Endothelial cell of umbilical vein (primary cell): ENCODE results near the gene ECPAS. TPM values are rescaled to one million over a fixed set of nuclear protein-coding genes. Genes with fewer than 3 reads are reported as not detected.

Experiments used
- BruUV-seq: library from RNA; stranded (reverse); fragments of 400-500 nt; replicated peaks from 2 replicates; lab custom pipeline; 2021; lab: Mats Ljungman, UMichigan
- CTCF ChIA-PET: fragments of 300-600, 350-600 bp; sonication (Branson Sonifier 250); formaldehyde crosslinking; loops from one replicate; lab custom pipeline; 2021; ENCODE audit warnings: antibody characterized with exemption, inconsistent platforms; lab: Charles Lee
- POLR2A ChIA-PET: fragments of 300-600, 350-600 bp; sonication (Branson Sonifier 250); formaldehyde crosslinking; loops from one replicate; lab custom pipeline; 2021; ENCODE audit warnings: antibody characterized with exemption, inconsistent platforms; lab: Charles Lee
- DNase-seq: peaks from one replicate; pipeline ENCODE4 v3.0.0-alpha.2; 2011; ENCODE audit warnings: low read depth, low spot score
- FAIRE-seq: peaks from 2 replicates; lab custom pipeline; 2011; peaks lifted over from hg19 to GRCh38; lab: Jason Lieb, UNC
- H2AFZ ChIP-seq: 2 replicates; pipeline ENCODE4 v1.6.0; 2012; ENCODE audit warnings: low read depth, low read length, control low read depth, inconsistent platforms
- H3K27ac ChIP-seq: 2 replicates; pipeline ENCODE4 v1.5.1; 2011; ENCODE audit warnings: low read depth, mild to moderate bottlenecking, control low read depth, low read length, moderate library complexity; ENCODE audit not compliant: insufficient read depth
- H3K27me3 ChIP-seq, 2 experiments: 2 replicates each; pipeline versions ENCODE4 v1.6.0 to v1.6.1; 2011; ENCODE audit warnings: low read length in 2 of 2, mixed read lengths in 1 of 2; ENCODE audit not compliant: control insufficient read depth in 2 of 2, insufficient read depth in 2 of 2
- H3K36me3 ChIP-seq, 2 experiments: 2 replicates in 1 of 2; 3 replicates in 1 of 2; pipeline ENCODE4 v1.5.1; 2011; ENCODE audit warnings: low read length in 2 of 2, mild to moderate bottlenecking in 1 of 2, moderate library complexity in 1 of 2; ENCODE audit not compliant: control insufficient read depth in 2 of 2, insufficient read depth in 2 of 2; ENCODE audit errors: extremely low read depth in 1 of 2
- H3K4me1 ChIP-seq: 3 replicates; pipeline ENCODE4 v1.5.1; 2011; ENCODE audit warnings: mild to moderate bottlenecking, low read length; ENCODE audit not compliant: control insufficient read depth, insufficient read depth; ENCODE audit errors: extremely low read depth
- H3K4me2 ChIP-seq: 2 replicates; pipeline ENCODE4 v1.6.1; 2011; ENCODE audit warnings: low read length, control low read depth, mixed read lengths; ENCODE audit not compliant: insufficient read depth
- H3K4me3 ChIP-seq, 3 experiments: fragments of 200-600 bp in 1 of 3; sonication (generic), shearing (Covaris generic) in 1 of 3; replicated peaks in 1 of 3; 2 replicates each; pipeline ENCODE4 v1.5.1; 2011 to 2016; ENCODE audit warnings: control low read depth in 3 of 3, low read length in 3 of 3, mild to moderate bottlenecking in 2 of 3, inconsistent platforms in 1 of 3, low read depth in 1 of 3, moderate library complexity in 1 of 3; ENCODE audit not compliant: insufficient read depth in 1 of 3
- H3K79me2 ChIP-seq: 2 replicates; pipeline ENCODE4 v1.6.0; 2012; ENCODE audit warnings: low read length, inconsistent platforms; ENCODE audit not compliant: control insufficient read depth, insufficient read depth
- H3K9ac ChIP-seq: replicated peaks from 2 replicates; pipeline ENCODE3; 2011; ENCODE audit warnings: low read length, control low read depth; ENCODE audit not compliant: insufficient read depth; ENCODE audit errors: extremely low read depth
- H3K9me1 ChIP-seq: replicated peaks from 3 replicates; pipeline ENCODE4 v1.6.0; 2011; ENCODE audit warnings: mild to moderate bottlenecking, low read length; ENCODE audit not compliant: control insufficient read depth, insufficient read depth; ENCODE audit errors: extremely low read depth
- H3K9me3 ChIP-seq: replicated peaks from 2 replicates; pipeline ENCODE4 v1.5.1; 2012; ENCODE audit warnings: low read length, inconsistent platforms; ENCODE audit not compliant: control insufficient read depth, insufficient read depth
- H4K20me1 ChIP-seq: replicated peaks from 2 replicates; pipeline ENCODE3; 2011; ENCODE audit warnings: mild to moderate bottlenecking, low read length; ENCODE audit not compliant: control insufficient read depth, insufficient read depth; ENCODE audit errors: extremely low read depth
- CTCF ChIP-seq, 2 donors: IDR thresholded peaks; 1 replicate in 1 of 2; 2 replicates in 1 of 2; pipeline ENCODE4 v1.5.1; 2011; ENCODE audit warnings: low read length in 2 of 2, mild to moderate bottlenecking in 2 of 2, moderate library complexity in 2 of 2, control low read depth in 1 of 2, inconsistent platforms in 1 of 2, low read depth in 1 of 2; ENCODE audit not compliant: insufficient read depth in 1 of 2; ENCODE audit errors: extremely low read depth in 1 of 2
- EZH2 ChIP-seq: IDR thresholded peaks from 2 replicates; pipeline ENCODE4 v1.6.1; 2012; ENCODE audit warnings: borderline replicate concordance, low read depth, mild to moderate bottlenecking, moderate library complexity, low read length, inconsistent platforms; ENCODE audit not compliant: severe bottlenecking
- FOS ChIP-seq: IDR thresholded peaks from 2 replicates; pipeline ENCODE4 v1.6.1; 2011; ENCODE audit warnings: mild to moderate bottlenecking, low read length, moderate library complexity, borderline replicate concordance; ENCODE audit not compliant: insufficient read depth
- GATA2 ChIP-seq: IDR thresholded peaks from 2 replicates; pipeline ENCODE4 v1.7.0; 2011; ENCODE audit warnings: low read depth, mild to moderate bottlenecking, moderate library complexity, mixed read lengths, low read length; ENCODE audit not compliant: insufficient read length, insufficient read depth
- JUN ChIP-seq: IDR thresholded peaks from 2 replicates; pipeline ENCODE4 v1.6.1; 2011; ENCODE audit warnings: borderline replicate concordance, low read depth; ENCODE audit not compliant: insufficient read length, insufficient read depth
- MAX ChIP-seq: IDR thresholded peaks from 2 replicates; pipeline ENCODE4 v1.6.1; 2011; ENCODE audit not compliant: insufficient read depth, insufficient read length
- MYC ChIP-seq: IDR thresholded peaks from one replicate; pipeline ENCODE4 v1.6.1; 2011; ENCODE audit warnings: mild to moderate bottlenecking, low read depth, low read length
- POLR2A ChIP-seq: IDR thresholded peaks from 2 replicates; pipeline ENCODE4 v1.6.1; 2012; ENCODE audit warnings: low read depth, mild to moderate bottlenecking, control low read depth, low read length
- POLR2AphosphoS5 ChIP-seq: IDR thresholded peaks from 2 replicates; pipeline ENCODE4 v1.6.1; 2012; ENCODE audit warnings: low read depth, mild to moderate bottlenecking, control low read depth, low read length, moderate library complexity; ENCODE audit not compliant: insufficient read depth
- dilution Hi-C: fragments of 300-500 bp; cut with MboI; formaldehyde crosslinking; loops from one replicate; pipeline ENCODE4 v1.15.0; 2019; ENCODE audit warnings: low sequenced_read_pairs; ENCODE audit not compliant: extremely low pct_ligation_motif_present
- intact Hi-C: fragments of 100-400 bp; cut with micrococcal nuclease; formaldehyde crosslinking; loops from one replicate; pipeline ENCODE4 v1.10.0; 2022
- polyA plus RNA-seq, 4 experiments: library from polyadenylated mRNA; depleted of rRNA in 3 of 4; stranded (reverse) in 3 of 4; unstranded in 1 of 4; fragments of >200 nt; gene quantifications; 2 replicates each; pipeline versions ENCODE4 v1.2.1 to v1.2.3, GENCODE V29; 2011 to 2012; ENCODE audit warnings: missing spikeins in 1 of 4
- total RNA-seq: library from RNA; stranded (reverse); gene quantifications from 2 replicates; pipeline ENCODE4 v1.2.3, GENCODE V29; 2021

Gene ECPAS
- total and polyA plus RNA-seq, 2 donors (not counting 3 experiments of a cell fraction or from before 2014, with no cell fraction given) = 17.9 to 89.3 TPM

- dilution Hi-C loops = no loop called here
- POLR2A ChIA-PET = no interaction called here
- no TSS peak for BruUV-seq
- no peaks in the 10 kb centered on the region for H3K27me3 ChIP-seq
- peaks cover 11% of the 10 kb centered on the region for H3K4me1 ChIP-seq
- no peaks in the 10 kb centered on the region for H3K9me1 ChIP-seq
- intact Hi-C loops = no loop called here
- FAIRE-seq (no peak), DNase-seq (no peak)
- H3K36me3 ChIP-seq = peaks cover 20% of the 10 kb centered on the region in 2 experiments
- no peak overlapping the region for H2AFZ ChIP-seq
- no peaks in the 10 kb centered on the region for H3K9me3 ChIP-seq
- CTCF ChIA-PET = no interaction called here
- no peak for TF ChIP-seq FOS
- no peak for TF ChIP-seq POLR2AphosphoS5
- no peak for TF ChIP-seq JUN
- TF ChIP-seq CTCF (IDR thresholded peaks at IDR 0.05; ENCODE audit: extremely low read depth in 1 of 2, insufficient read depth in 1 of 2, low read depth in 1 of 2, low read length in 2 of 2) = no peak
- TF ChIP-seq MYC = no peak
- TF ChIP-seq EZH2 = no peak
- no peak for TF ChIP-seq GATA2
- no peak for TF ChIP-seq MAX
- no peak for TF ChIP-seq POLR2A
- H3K27ac ChIP-seq = no peak overlapping the region
- H3K4me2 ChIP-seq = no peak overlapping the region
- no peak overlapping the region for H3K9ac ChIP-seq
- no peaks in the 10 kb centered on the region for H4K20me1 ChIP-seq
- H3K79me2 ChIP-seq = no peaks in the 10 kb centered on the region
- H3K4me3 ChIP-seq = no peak overlapping the region
These were observed 71.9 kb downstream of the ECPAS start for GRCh38 chr9:111412280-111412679.
